ENCODE data around the gene PNRC1.

DNA sequence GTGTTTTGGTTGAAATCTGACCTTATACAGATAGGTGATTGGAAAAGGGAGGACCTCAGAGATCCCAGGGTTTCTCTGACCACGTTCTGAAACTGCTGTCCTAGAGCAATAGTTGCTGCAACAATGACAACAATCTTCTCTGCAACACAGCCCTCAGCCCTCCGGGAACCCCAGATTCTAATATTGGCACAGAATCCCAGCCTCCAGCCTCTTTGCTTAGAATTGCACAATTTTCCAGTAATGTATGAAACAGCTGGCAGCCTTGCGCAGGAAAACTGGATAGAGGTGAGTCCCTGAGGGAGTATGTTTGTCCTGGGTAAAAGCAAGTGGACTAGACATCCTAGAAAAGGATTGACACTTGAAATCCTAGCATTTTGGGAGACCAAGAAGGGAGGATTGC lies 30.4 kb upstream of the PNRC1 start:
- TF ChIP-seq TCF4 (CRISPR knock-in tag; IDR thresholded peaks at IDR 0.05; ENCODE audit: borderline replicate concordance) (no peak), PATZ1 (CRISPR knock-in tag; IDR thresholded peaks at IDR 0.05; ENCODE audit: borderline replicate concordance) (no peak), ARNTL (CRISPR knock-in tag; IDR thresholded peaks at IDR 0.05; ENCODE audit: borderline replicate concordance, low read depth) (no peak), ZNF565 (CRISPR knock-in tag; conservative IDR thresholded peaks at IDR 0.05; ENCODE audit: low read depth) (no peak), ZNF8 (CRISPR knock-in tag; IDR thresholded peaks at IDR 0.05) (no peak), SNAI2 (CRISPR knock-in tag; IDR thresholded peaks at IDR 0.05) (no peak), BACH2 (CRISPR knock-in tag; IDR thresholded peaks at IDR 0.05; ENCODE audit: borderline replicate concordance) (no peak), CSRNP3 (CRISPR knock-in tag; IDR thresholded peaks at IDR 0.05) (no peak), ZFP3 (CRISPR knock-in tag; IDR thresholded peaks at IDR 0.05) (no peak)
